CD4-positive, alpha-beta T cell (primary cell): ENCODE data around the gene NTRK2. TPM values are rescaled to one million over a fixed set of nuclear protein-coding genes. Genes with fewer than 3 reads are reported as not detected.

ENCODE experiments used
- ATAC-seq: fragments of 200-7000 bp; cut with Tn5 transposase; one replicate; pipeline ENCODE4 v1.10.0; 2022; ENCODE audit warnings: mild to moderate bottlenecking; ENCODE audit not compliant: poor library complexity
- CTCF ChIA-PET: fragments of 350-600 bp; sonication (Branson Sonifier 250); formaldehyde crosslinking; loops from one replicate; lab custom pipeline; 2021; ENCODE audit warnings: antibody characterized with exemption, inconsistent platforms; lab: Charles Lee
- POLR2A ChIA-PET: fragments of 350-600 bp; sonication (Branson Sonifier 250); formaldehyde crosslinking; loops from one replicate; lab custom pipeline; 2021; ENCODE audit warnings: antibody characterized with exemption, inconsistent platforms; lab: Charles Lee
- DNase-seq, 14 experiments: peaks; one replicate each; pipeline ENCODE4 v3.0.0-alpha.2; 2013 to 2020; ENCODE audit warnings: mixed read lengths in 2 of 14
- H3K27ac ChIP-seq, 2 donors: one replicate each; pipeline versions ENCODE4 v1.5.1 to v1.7.0; 2013; ENCODE audit warnings: low read length in 2 of 2, low read depth in 1 of 2, mild to moderate bottlenecking in 1 of 2
- H3K27me3 ChIP-seq, 2 experiments: 1 replicate in 1 of 2; 2 replicates in 1 of 2; pipeline versions ENCODE4 v1.6.1 to v1.7.0; 2013; ENCODE audit warnings: low read length in 2 of 2, control low read depth in 1 of 2, mild to moderate bottlenecking in 1 of 2, moderate library complexity in 1 of 2; ENCODE audit not compliant: insufficient read depth in 2 of 2, control insufficient read depth in 1 of 2
- H3K36me3 ChIP-seq: one replicate; pipeline ENCODE4 v1.6.1; 2013; ENCODE audit warnings: low read length, control low read depth; ENCODE audit not compliant: insufficient read depth
- H3K4me1 ChIP-seq: one replicate; pipeline ENCODE4 v1.6.1; 2013; ENCODE audit warnings: low read length, control low read depth; ENCODE audit not compliant: insufficient read depth
- H3K4me3 ChIP-seq: one replicate; pipeline ENCODE4 v1.5.1; 2013; ENCODE audit warnings: mild to moderate bottlenecking, low read length, moderate library complexity
- H3K9me3 ChIP-seq, 2 experiments: 1 replicate in 1 of 2; 2 replicates in 1 of 2; pipeline versions ENCODE4 v1.6.1 to v1.7.0; 2013; ENCODE audit warnings: low read length in 2 of 2, mild to moderate bottlenecking in 2 of 2, control low read depth in 1 of 2, moderate library complexity in 1 of 2; ENCODE audit not compliant: control insufficient read depth in 1 of 2, insufficient read depth in 1 of 2
- H3K27ac Mint-ChIP-seq: one replicate; pipeline ENCODE4 v1.8.0; 2020; ENCODE audit warnings: mixed read lengths
- H3K27me3 Mint-ChIP-seq: one replicate; pipeline ENCODE4 v1.8.0; 2021; ENCODE audit warnings: mixed read lengths
- H3K36me3 Mint-ChIP-seq: one replicate; pipeline ENCODE4 v1.8.0; 2021; ENCODE audit warnings: low read depth, mixed read lengths
- H3K4me1 Mint-ChIP-seq: one replicate; pipeline ENCODE4 v1.8.0; 2021; ENCODE audit warnings: low read depth, mixed read lengths
- H3K4me3 Mint-ChIP-seq: one replicate; pipeline ENCODE4 v1.8.0; 2020; ENCODE audit warnings: mild to moderate bottlenecking, mixed read lengths
- H3K9me3 Mint-ChIP-seq: one replicate; pipeline ENCODE4 v1.8.0; 2020; ENCODE audit warnings: mixed read lengths
- intact Hi-C, 2 experiments: fragments of 100-400 bp; cut with DNase I in 1 of 2; cut with micrococcal nuclease in 1 of 2; formaldehyde crosslinking; loops; one replicate each; pipeline versions ENCODE4 v1.15.1 to v1.9.0; 2023 to 2025; cut with DNase I, micrococcal nuclease
- total RNA-seq, 174 experiments: library from RNA in 2 of 174; stranded (reverse) in 2 of 174; gene quantifications; one replicate each; pipeline ENCODE4 v1.2.3 and lab custom pipeline; 2021 to 2026
- TF ChIP-seq, protein P1 (sequence below): fragments of 200-600 bp; IDR thresholded peaks from one replicate; pipeline ENCODE4 v1.8.0; 2022; ENCODE audit warnings: antibody characterized with exemption, mild to moderate bottlenecking

Gene NTRK2
- total RNA-seq, 2 experiments from 2014 or later: 0.06 to 0.14 TPM

DNA sequence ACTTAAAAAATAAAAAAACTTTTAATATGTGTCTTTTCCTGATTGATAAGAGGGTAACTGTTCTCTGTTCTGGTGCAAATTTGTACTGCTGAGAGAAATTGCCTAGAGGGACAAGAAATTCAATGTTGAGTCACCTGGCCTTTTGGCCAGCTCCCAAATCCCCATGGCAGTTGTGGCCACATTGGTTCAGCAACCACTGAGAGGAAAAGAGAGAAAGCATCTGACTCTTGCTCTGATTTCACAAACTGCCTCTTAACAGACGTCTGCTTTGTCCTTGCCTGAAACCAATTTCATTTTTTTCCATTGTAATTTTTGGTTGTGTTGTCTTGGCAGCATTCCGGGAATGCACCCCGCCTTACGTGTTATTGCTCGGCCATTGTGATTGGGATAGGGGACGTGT is 42.4 kb downstream of the NTRK2 start:
- intact Hi-C loops: no loop called here
- no peaks in the 10 kb centered on the region for H3K36me3 ChIP-seq
- Mint-ChIP-seq H3K27me3 (peaks cover 9% of the 10 kb centered on the region), H3K9me3 (no peaks in the 10 kb centered on the region), H3K4me1 (no peaks in the 10 kb centered on the region), H3K36me3 (no peaks in the 10 kb centered on the region), H3K4me3 (no peak overlapping the region), H3K27ac (no peak overlapping the region)
- no peak overlapping the region for H3K4me3 ChIP-seq
- ChIA-PET POLR2A (no interaction called here), CTCF (no interaction called here)
- TF ChIP-seq, protein P1, sequence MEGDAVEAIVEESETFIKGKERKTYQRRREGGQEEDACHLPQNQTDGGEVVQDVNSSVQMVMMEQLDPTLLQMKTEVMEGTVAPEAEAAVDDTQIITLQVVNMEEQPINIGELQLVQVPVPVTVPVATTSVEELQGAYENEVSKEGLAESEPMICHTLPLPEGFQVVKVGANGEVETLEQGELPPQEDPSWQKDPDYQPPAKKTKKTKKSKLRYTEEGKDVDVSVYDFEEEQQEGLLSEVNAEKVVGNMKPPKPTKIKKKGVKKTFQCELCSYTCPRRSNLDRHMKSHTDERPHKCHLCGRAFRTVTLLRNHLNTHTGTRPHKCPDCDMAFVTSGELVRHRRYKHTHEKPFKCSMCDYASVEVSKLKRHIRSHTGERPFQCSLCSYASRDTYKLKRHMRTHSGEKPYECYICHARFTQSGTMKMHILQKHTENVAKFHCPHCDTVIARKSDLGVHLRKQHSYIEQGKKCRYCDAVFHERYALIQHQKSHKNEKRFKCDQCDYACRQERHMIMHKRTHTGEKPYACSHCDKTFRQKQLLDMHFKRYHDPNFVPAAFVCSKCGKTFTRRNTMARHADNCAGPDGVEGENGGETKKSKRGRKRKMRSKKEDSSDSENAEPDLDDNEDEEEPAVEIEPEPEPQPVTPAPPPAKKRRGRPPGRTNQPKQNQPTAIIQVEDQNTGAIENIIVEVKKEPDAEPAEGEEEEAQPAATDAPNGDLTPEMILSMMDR: no peak
- ATAC-seq (no peak), DNase-seq (no peak)
- no peaks in the 10 kb centered on the region for H3K9me3 ChIP-seq
- H3K27me3 ChIP-seq: no peaks in the 10 kb centered on the region
- peaks cover 3% of the 10 kb centered on the region for H3K4me1 ChIP-seq
- H3K27ac ChIP-seq: no peak overlapping the region

DNA sequence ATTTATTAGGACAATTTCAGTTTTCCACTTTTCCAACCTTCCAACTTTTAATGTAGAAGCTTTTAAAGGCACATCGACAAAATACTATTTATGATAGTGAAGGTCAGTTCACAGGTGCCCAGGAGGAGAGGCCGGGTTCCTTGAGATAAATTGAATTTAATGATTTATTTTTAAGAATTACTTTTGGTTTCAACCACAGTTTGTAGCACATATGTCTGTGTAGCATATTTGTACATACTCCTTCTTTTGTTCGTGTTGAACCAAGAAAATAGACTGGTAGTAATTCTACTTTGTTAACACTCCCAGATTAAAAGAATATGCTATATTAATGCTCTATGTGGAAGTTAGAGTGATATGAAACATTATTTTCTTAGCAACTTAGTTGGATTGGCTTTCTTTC is 46.7 kb downstream of the NTRK2 start:
- TF ChIP-seq, protein P1: no peak
- H3K27ac ChIP-seq: no peak overlapping the region
- H3K27me3 ChIP-seq: no peaks in the 10 kb centered on the region
- POLR2A ChIA-PET: no interaction called here
- Mint-ChIP-seq H3K4me3 (no peak overlapping the region), H3K9me3 (no peaks in the 10 kb centered on the region), H3K36me3 (no peaks in the 10 kb centered on the region), H3K27ac (no peak overlapping the region), H3K27me3 (peaks cover 6% of the 10 kb centered on the region), H3K4me1 (no peaks in the 10 kb centered on the region)
- ATAC-seq: no peak
- CTCF ChIA-PET: no interaction called here
- intact Hi-C loops: no loop called here
- H3K4me3 ChIP-seq: no peak overlapping the region
- no peak for DNase-seq
- H3K36me3 ChIP-seq: no peaks in the 10 kb centered on the region
- peaks cover 0 to 3% of the 10 kb centered on the region in 2 experiments for H3K9me3 ChIP-seq
- no peaks in the 10 kb centered on the region for H3K4me1 ChIP-seq

DNA sequence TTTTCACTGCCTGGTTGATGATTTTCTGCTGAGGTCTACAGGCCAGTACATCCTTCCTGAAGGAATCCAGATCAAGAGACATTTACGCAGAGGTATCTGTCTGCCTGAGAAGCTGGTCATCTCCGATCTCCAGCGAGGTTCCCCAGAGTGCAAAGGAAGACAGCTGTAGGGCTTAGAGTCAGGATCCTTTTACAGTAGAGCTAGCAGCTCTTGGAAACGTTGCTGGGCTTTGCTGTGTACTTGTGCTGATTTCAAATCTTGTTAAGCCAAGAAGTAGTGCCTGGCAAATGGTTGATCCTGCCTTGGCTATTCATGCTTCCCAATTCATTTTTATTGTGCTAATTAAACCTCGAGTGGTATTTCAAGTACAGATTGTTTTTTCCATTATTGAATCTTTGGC is 48.9 kb downstream of the NTRK2 start:
- POLR2A ChIA-PET: no interaction called here
- no peak overlapping the region for H3K27ac Mint-ChIP-seq

More for the DNA sequence above, 48.9 kb downstream of the NTRK2 start:
- Mint-ChIP-seq H3K4me1 (no peaks in the 10 kb centered on the region), H3K36me3 (no peaks in the 10 kb centered on the region), H3K9me3 (no peaks in the 10 kb centered on the region), H3K4me3 (no peak overlapping the region), H3K27me3 (no peaks in the 10 kb centered on the region)
- intact Hi-C loops: no loop called here
- DNase-seq (no peak), ATAC-seq (no peak)
- Histone ChIP-seq H3K36me3 (no peaks in the 10 kb centered on the region), H3K9me3 (peaks cover 0 to 4% of the 10 kb centered on the region in 2 experiments), H3K27ac (no peak overlapping the region), H3K27me3 (no peaks in the 10 kb centered on the region), H3K4me3 (no peak overlapping the region), H3K4me1 (no peaks in the 10 kb centered on the region)
- TF ChIP-seq, protein P1: no peak
- CTCF ChIA-PET: no interaction called here
